Naive B cell (primary cell): Measurements from ENCODE around the gene PTGES3. TPM values are rescaled to one million over a fixed set of nuclear protein-coding genes. Genes with fewer than 3 reads are reported as not detected.

Source experiments
- ATAC-seq, 2 donors: fragments of 150-1000 bp; cut with Tn5 transposase; 2 replicates each; pipeline ENCODE4 v1.10.0; 2021; ENCODE audit warnings: low read depth in 2 of 2, mild to moderate bottlenecking in 2 of 2, moderate library complexity in 2 of 2
- DNase-seq: peaks from one replicate; pipeline ENCODE4 v3.0.0; 2022
- H3K27ac Mint-ChIP-seq, 6 donors: one replicate each; pipeline ENCODE4 v1.8.0; 2020 to 2022; ENCODE audit warnings: mild to moderate bottlenecking in 6 of 6, mixed read lengths in 6 of 6, moderate library complexity in 5 of 6, inconsistent platforms in 2 of 6
- H3K27me3 Mint-ChIP-seq, 3 donors: one replicate each; pipeline ENCODE4 v1.8.0; 2021 to 2022; ENCODE audit warnings: mixed read lengths in 3 of 3, mild to moderate bottlenecking in 1 of 3
- H3K36me3 Mint-ChIP-seq, 2 donors: one replicate each; pipeline ENCODE4 v1.8.0; 2020 to 2022; ENCODE audit warnings: mixed read lengths in 2 of 2, inconsistent platforms in 1 of 2, mild to moderate bottlenecking in 1 of 2
- H3K4me1 Mint-ChIP-seq, 3 donors: one replicate each; pipeline ENCODE4 v1.8.0; 2020 to 2022; ENCODE audit warnings: mixed read lengths in 3 of 3, inconsistent platforms in 1 of 3, mild to moderate bottlenecking in 1 of 3, moderate library complexity in 1 of 3
- H3K4me3 Mint-ChIP-seq, 8 donors: one replicate each; pipeline ENCODE4 v1.8.0; 2020 to 2022; ENCODE audit warnings: mild to moderate bottlenecking in 8 of 8, mixed read lengths in 8 of 8, moderate library complexity in 8 of 8, inconsistent platforms in 2 of 8
- H3K9me3 Mint-ChIP-seq, 7 donors: one replicate each; pipeline ENCODE4 v1.8.0; 2020 to 2022; ENCODE audit warnings: mixed read lengths in 7 of 7, mild to moderate bottlenecking in 5 of 7, inconsistent platforms in 2 of 7, moderate library complexity in 1 of 7
- polyA plus RNA-seq, 6 donors: library from polyadenylated mRNA; unstranded; fragments of 300-500 nt; fragmentation: Illumina TruSeq; gene quantifications; one replicate each; pipeline ENCODE4 v1.2.3, GENCODE V29; 2021; ENCODE audit warnings: low read depth in 6 of 6

PTGES3 gene
- polyA plus RNA-seq, 6 donors from 2014 or later = 176 to 270 (median 203) TPM

DNA sequence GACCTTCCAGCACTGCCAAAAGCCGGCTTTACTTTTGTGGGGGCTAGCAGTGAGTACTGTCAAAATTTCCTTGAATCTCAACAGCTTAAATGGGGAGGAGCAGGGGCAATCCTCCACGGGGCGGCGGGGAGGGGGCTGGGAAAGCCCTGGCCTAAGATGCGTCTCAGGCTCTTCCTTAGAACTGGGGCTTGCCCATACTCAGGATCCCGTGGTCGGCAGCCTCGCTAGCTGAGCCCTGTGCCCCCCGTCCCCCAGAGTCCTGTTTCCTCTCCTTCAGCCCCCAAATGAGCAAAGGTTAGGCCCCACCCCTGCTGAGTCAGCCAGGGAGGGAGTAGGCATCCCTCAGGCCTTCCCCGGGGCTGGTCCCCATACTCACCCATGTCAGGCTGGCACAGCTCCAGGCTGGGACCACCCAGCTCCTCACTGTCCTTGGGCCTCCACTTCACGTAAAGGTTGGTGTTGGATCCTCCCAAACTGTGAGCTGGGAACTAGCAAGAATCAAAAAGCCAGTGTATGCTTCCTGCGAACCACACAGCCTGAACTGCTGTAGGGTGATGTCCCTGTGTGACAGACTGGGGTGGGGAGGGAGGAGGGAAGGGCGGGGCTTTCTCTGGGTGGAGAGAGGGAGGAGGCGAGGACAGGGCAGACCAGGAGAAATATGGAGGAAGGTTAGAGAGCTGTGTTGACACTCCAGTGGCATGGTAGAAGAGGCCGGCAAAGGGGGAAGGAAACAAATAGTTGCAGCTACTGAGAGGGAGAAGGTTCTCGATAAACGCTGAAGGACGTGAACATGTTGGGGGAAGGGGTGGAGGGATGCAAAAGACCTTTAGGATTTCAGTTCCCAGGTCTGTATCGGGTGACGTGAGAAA lies 52.0 kb downstream of the PTGES3 start:
- H3K36me3 Mint-ChIP-seq = peaks cover 16 to 18% of the 10 kb centered on the region in 2 donors
- DNase-seq (peak; percentile 39), ATAC-seq (peak; percentile 34 to 35)
- peak overlapping the region; percentile 91 to 99 (median 99) for H3K27ac Mint-ChIP-seq
- H3K27me3 Mint-ChIP-seq = no peaks in the 10 kb centered on the region
- no peaks in the 10 kb centered on the region for H3K9me3 Mint-ChIP-seq
- peak overlapping the region; percentile 86 to 99 (median 94) for H3K4me3 Mint-ChIP-seq
- H3K4me1 Mint-ChIP-seq = peaks cover 52 to 75% (median 61%) of the 10 kb centered on the region in 3 donors

DNA sequence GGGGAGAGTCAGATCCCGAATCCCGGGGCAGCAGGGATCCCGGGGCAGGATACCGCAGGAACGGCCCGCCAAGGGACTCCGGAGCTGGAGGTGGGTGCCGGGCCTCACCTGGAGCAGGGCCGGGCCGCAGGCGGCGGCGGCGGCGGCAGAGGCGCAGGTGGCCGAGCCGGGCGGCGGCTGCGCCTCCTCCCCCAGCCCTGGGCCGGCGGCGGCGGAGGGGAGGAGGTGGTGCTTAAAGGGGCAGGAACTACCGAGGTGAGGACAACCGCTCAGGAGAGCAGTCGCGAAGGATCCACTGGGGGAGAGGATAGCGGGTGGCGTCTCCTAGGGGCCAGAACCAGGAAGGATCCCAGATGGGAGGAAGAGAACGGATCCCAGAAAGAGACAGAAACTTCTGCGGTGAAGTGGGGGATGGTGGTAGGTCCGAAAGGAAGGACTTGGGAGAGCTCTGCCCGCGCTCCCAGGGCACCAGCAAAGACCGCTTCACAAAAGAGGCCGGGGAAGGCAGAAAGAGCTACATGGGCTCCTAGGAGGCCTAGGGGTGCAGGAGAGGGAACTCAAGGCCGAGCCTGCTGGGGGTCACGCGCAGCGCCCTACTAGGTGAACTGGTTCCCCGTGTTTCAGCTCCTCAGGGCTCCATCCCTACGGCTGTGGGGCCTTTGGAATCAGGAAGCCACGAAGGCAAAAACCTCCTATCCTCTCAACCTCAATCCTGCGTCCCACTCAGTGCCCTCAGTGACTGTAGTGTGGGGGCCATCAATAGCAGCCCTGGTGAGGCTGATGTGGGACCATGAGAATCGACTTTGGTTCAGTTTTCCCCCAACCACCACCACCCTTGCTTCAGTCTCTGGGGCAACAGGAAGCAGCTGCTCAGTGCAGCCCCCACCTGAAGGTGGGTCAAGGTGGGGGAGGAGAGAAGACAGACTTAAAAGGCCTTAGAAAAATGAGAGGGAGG lies 53.0 kb downstream of the PTGES3 start:
- H3K36me3 Mint-ChIP-seq = peaks cover 11 to 12% of the 10 kb centered on the region in 2 donors
- H3K9me3 Mint-ChIP-seq = no peaks in the 10 kb centered on the region
- peak; percentile 32 to 40 for ATAC-seq
- peak; percentile 74 for DNase-seq
- peaks cover 57 to 84% (median 66%) of the 10 kb centered on the region in 3 donors for H3K4me1 Mint-ChIP-seq
- H3K27me3 Mint-ChIP-seq = no peaks in the 10 kb centered on the region
- peak overlapping the region; percentile 86 to 99 (median 94) for H3K4me3 Mint-ChIP-seq
- peak overlapping the region; percentile 91 to 99 (median 99) for H3K27ac Mint-ChIP-seq

DNA sequence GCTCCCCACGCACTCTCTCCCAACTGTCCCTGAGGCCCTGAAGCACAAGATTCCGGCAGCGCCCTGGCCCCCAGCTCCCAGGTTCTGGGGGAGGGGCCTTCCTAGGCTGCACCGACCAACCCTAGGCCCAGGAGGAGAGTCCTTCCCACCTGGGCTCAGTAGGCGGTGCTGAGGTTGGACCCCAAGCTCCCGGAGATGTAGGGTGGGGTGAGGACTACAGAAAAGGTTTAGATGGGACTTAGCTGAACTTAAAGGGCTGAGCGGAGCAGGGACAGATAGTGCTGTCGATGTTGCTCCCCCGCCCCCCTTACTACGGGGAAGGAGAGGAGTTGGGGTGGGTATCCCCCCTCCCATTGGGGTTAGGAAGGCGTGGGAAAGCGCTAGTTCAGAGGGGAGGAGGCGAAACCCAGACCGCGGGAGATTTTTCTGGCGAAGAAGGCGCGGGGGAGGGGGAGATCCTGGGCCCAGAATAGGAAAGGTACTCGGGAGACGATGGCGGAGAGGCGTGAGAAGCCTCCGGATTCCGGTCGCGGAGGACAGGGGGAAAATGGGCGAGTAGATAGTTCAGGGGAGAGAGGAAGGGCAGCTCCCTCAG lies 53.7 kb downstream of the PTGES3 start:
- ATAC-seq (no peak), DNase-seq (no peak)
- H3K4me3 Mint-ChIP-seq = peak overlapping the region; percentile 86 to 99 (median 94)
- peaks cover 4 to 11% of the 10 kb centered on the region in 2 donors for H3K36me3 Mint-ChIP-seq
- peak overlapping the region in 5 of 6 donors; percentile 86 to 99 (median 96) for H3K27ac Mint-ChIP-seq
- peaks cover 57 to 81% (median 66%) of the 10 kb centered on the region in 3 donors for H3K4me1 Mint-ChIP-seq
- H3K9me3 Mint-ChIP-seq = no peaks in the 10 kb centered on the region
- no peaks in the 10 kb centered on the region for H3K27me3 Mint-ChIP-seq

DNA sequence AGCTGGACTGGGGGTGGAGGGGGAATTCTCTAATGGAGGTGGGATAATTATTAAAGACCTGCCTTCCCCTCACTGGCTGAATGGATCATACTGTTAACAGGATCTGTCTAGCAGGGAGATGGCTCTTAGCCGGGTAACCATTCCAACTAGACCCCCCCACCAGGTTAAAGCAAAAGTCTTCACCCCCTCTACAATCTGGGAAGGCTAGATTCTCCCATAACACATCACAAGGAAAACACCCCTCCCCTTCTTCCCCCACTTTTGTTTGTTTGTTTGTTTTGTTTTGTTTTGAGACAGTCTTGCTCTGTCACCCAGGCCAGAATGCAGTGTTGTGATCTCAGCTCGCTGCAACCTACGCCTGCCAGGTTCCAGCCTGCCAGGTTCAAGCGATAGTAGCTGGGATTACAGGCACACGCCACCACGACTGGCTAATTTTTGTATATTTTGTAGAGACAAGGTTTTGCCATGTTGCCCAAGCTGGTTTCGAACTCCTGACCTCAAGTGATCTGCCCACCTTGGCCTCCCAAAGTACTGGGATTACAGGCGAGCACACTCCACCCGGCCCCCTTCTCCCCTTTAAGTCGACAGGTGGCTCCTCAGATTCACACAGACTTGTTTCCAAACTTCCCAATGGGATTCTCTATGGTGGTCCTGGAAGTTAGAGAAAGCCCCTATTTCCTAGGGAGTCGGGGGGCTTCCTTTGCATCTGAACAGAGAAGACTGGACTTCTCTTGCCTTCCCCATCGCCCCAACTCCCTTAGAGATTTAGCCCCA lies 54.4 kb downstream of the PTGES3 start:
- peak overlapping the region in 3 of 6 donors; percentile 79 to 95 (median 92) for H3K27ac Mint-ChIP-seq
- H3K27me3 Mint-ChIP-seq = no peaks in the 10 kb centered on the region
- no peaks in the 10 kb centered on the region for H3K9me3 Mint-ChIP-seq
- H3K4me1 Mint-ChIP-seq = peaks cover 60 to 84% (median 72%) of the 10 kb centered on the region in 3 donors
- H3K36me3 Mint-ChIP-seq = peaks cover 0 to 7% of the 10 kb centered on the region in 2 donors
- peak overlapping the region; percentile 86 to 99 (median 94) for H3K4me3 Mint-ChIP-seq
- ATAC-seq (no peak), DNase-seq (no peak)

DNA sequence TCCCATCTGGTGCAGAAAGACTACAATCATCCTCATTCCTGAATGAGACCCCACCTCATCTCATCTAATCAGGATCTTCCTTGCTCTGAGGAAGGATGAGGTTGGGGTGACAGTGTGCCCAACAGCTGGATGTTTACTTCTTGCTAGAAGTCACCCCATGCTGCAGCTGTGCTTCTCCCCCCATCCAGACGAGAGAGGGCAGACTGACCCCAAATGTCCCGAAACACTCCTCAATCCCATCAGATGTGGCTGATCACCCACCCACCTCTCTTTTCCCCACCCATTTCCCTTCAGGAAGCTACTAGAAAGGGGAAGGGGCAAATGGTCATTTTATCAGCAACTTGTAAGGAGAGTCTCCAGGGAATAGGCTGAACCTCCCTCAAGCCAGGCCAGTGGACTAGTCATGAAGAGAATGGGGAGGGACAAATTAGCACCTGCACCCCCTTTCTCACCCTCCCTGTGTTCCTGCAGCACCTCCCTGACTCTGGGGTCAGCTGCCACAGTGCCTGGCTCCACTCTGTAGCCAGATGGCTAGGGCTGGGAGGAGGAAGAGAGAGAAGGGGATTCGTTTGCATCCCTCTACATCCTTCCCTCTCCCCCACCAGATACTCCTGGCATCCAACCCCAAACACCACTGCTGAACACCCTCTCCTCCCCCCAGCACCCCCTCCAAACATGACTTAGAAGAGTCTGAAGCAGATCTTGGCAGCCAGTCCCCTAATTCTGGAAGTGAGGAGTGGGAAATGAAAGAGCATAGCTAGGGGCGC lies 55.2 kb downstream of the PTGES3 start:
- Mint-ChIP-seq H3K27me3 (no peaks in the 10 kb centered on the region), H3K9me3 (no peaks in the 10 kb centered on the region), H3K4me3 (peak overlapping the region; percentile 71 to 99 (median 92)), H3K36me3 (peaks cover 0 to 3% of the 10 kb centered on the region in 2 donors), H3K27ac (peak overlapping the region; percentile 62 to 95 (median 90)), H3K4me1 (peaks cover 66 to 85% (median 80%) of the 10 kb centered on the region in 3 donors)
- ATAC-seq (no peak), DNase-seq (no peak)

DNA sequence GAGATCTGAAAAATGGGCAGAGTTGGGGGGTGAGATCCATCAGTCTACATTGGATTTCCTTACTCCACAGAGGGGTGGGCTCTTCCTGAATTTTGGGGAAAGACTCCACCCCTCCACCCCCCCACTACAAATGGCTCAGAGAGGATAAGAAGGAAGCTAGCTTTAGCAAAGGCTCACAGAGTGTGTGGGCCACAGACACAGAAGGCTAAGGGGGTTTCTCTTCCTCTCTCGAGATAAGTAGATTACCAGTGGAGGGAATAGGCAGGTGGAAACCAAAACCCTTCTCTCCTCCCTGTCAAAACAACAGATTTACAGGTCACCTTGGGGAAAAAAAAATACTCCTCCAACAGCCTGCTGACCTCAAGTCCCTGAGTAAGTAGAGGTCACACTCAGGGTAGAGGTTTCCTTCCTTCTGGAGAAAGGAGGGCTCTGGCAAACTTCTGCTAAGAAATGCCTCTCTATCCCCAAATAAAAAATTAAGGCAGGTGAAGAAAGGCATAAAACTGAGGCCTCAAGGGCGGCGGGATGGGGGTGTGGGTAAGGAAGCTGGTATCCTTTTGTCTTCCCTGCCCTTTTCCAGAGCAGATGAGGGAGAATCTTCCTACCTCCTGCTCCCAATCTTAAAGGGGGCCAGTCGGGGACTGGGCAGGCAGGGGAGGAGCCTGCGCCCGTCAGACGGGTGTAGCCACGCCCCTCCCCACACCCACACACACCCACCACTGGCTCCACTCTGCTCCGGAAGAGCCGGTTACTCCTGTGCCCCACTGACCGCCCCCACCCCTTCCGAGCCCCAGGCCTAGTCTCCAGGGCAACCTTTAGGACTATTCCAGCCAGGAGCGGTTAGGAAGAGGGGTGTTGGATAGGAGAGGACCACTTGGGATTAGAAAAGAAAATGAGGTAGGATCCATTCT lies 56.0 kb downstream of the PTGES3 start:
- peak overlapping the region; percentile 53 to 95 (median 90) for H3K27ac Mint-ChIP-seq
- peak; percentile 11 to 12 for ATAC-seq

DNA sequence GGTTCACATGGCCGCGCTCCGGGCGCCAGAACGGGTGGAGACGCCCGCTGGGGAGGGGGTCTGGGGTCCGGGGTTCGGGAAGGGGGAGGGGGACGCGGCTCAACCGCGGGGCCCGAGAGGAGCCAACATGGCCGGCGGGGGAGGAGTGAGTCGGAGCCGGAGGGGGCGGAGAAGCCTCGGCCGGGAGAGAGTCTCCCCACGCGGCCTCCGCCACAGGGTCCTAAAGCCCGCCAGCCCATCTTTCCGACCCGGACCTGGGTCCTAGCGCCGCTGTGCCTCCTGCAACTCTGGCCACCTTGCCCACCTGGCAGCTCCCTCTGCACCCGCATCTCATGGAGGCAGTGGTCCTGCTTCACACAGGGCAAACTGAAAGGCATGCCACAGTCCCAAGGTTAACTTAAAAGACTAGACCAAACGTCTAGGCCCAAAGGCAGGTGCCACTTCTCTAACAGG lies 57.9 kb downstream of the PTGES3 start, which contains the start of gene BAZ2A:
Gene BAZ2A, minus strand, starts transcription at position 147 of the 453 bp plus-strand sequence. CDS start 12,796 bp downstream, outside the sequence.
- Mint-ChIP-seq H3K9me3 (no peaks in the 10 kb centered on the region), H3K27ac (peak within 1 kb of the TSS; percentile 86 to 98 (median 96)), H3K4me1 (peaks cover 56 to 78% (median 70%) of the 10 kb centered on the region in 3 donors), H3K27me3 (no peaks in the 10 kb centered on the region), H3K4me3 (peak within 1 kb of the TSS; percentile 86 to 99 (median 94)), H3K36me3 (peaks cover 0 to 4% of the 10 kb centered on the region in 2 donors)
- DNase-seq (peak; percentile 82), ATAC-seq (peak; percentile 64 to 72)

More for the DNA sequence above, 56.0 kb downstream of the PTGES3 start:
- Mint-ChIP-seq H3K36me3 (no peaks in the 10 kb centered on the region), H3K27me3 (no peaks in the 10 kb centered on the region), H3K4me3 (peak overlapping the region; percentile 22 to 99 (median 92)), H3K9me3 (no peaks in the 10 kb centered on the region), H3K4me1 (peaks cover 65 to 82% (median 78%) of the 10 kb centered on the region in 3 donors)
- DNase-seq = peak; percentile 52

DNA sequence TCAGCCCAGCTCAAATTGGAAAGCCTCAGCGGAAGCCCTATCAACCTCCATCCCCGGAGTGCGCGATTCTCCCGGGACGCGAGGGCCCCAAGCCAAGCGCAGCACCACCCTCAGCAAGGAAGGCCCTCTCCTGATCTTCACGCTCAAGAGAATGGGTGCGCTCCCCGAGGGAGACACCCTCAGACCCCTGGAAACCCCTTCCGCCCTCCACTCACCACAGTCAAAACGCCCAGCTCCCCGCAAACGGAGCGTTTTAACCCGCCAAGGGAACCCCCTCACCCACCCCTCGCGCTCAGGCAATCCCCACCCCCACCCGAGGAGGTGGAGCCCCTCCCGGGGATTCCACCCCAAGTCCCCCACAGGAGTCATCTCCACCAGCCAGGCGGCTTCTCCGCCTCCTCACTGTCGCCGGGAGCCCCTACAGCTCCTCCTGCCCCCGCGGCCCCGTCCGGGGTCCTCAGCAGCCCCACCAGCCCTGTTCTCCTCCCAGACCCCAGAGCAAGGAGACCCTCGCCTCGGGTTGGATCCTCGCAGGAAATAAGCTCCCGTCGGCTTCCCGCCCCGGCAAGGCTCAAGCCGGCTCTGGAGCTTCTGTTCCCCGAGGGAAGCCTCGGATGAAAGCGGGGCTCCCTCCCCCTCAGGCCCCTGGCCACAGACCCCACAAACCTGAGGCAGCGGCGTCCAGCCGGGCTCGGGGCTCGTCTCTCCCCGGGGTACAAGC lies 58.5 kb downstream of the PTGES3 start:
- Mint-ChIP-seq H3K27ac (peak overlapping the region; percentile 86 to 98 (median 96)), H3K36me3 (peaks cover 0 to 4% of the 10 kb centered on the region in 2 donors), H3K9me3 (no peaks in the 10 kb centered on the region), H3K4me3 (peak overlapping the region; percentile 86 to 99 (median 94)), H3K27me3 (no peaks in the 10 kb centered on the region), H3K4me1 (peaks cover 52 to 75% (median 64%) of the 10 kb centered on the region in 3 donors)
- DNase-seq = peak; percentile 26
- ATAC-seq = peak; percentile 19 to 21

DNA sequence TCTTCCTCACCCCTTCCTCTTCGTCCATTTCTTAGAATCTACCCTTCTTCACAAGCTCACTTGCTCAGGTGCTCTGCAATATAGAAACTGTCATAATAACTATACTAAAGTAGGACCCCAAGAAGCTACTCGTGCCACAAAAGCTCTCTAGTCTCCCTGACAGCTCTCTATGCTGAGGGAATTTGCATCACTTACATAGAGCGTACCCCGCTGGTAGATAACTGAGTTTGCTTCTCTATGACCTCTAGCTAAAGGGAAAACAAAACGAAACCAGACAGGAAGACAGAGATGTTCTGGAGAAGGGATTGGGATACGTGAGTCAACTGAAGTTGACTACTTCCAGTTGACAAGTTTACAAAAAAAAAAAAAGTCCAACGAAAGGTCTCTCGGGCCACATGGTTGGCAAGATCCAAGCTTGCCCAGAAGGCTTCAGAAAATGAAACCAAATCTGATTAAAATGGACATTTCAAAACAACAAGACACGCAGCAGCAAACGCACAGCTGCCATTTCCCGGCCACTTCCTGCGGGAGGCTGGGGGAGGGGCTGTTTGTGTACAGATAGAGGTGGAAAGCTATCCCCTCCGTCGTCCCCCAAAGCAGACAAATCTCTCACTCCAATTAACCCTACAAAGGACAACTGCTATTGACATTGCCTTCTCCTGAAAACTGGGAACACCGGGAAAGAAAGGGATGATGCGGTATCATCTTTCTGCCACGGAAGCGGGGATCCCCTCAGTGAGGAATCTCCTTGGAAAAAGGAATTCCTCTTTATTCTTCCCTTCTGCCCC lies 59.2 kb downstream of the PTGES3 start:
- ATAC-seq (peak; percentile 34 to 37), DNase-seq (peak; percentile 72)
- no peaks in the 10 kb centered on the region for H3K27me3 Mint-ChIP-seq
- peaks cover 52 to 75% (median 64%) of the 10 kb centered on the region in 3 donors for H3K4me1 Mint-ChIP-seq
- peak overlapping the region; percentile 86 to 98 (median 96) for H3K27ac Mint-ChIP-seq
- peak overlapping the region; percentile 86 to 99 (median 94) for H3K4me3 Mint-ChIP-seq
- no peaks in the 10 kb centered on the region for H3K9me3 Mint-ChIP-seq
- H3K36me3 Mint-ChIP-seq = peaks cover 0 to 4% of the 10 kb centered on the region in 2 donors
